Stimulated activated CD4-positive, alpha-beta T cell treated with anti-CD3 and anti-CD28 coated beads, Interleukin-2, amount 100 ng/mL, for 24 hours (primary cell): ENCODE data around the gene TPD52L1.
A peak's percentile ranks its signal among the peaks of the same experiment; 100 is the strongest.
"Not testable (repeated sequence)": the region's sequence is repeated elsewhere in the genome, so short reads cannot be mapped to it uniquely, and the experiment has no call there.

ENCODE experiments used
- DNase-seq, 2 donors: peaks; one replicate each; pipeline ENCODE4 v3.0.0-alpha.2; 2020

Gene TPD52L1

GRCh38 chr6:125274935-125275334 lies 121.4 kb downstream of the TPD52L1 start:
- DNase-seq: no peak

- no peak for DNase-seq
Measured at GRCh38 chr6:125275779-125276178, 122.2 kb downstream of the TPD52L1 start.

GRCh38 chr6:125277838-125278237 lies 124.3 kb downstream of the TPD52L1 start:
- no peak for DNase-seq

- DNase-seq: no peak
Measured at GRCh38 chr6:125279961-125280360, 126.4 kb downstream of the TPD52L1 start.

- DNase-seq: not testable (repeated sequence)
Measured at GRCh38 chr6:125280370-125281035, 126.9 kb downstream of the TPD52L1 start.

GRCh38 chr6:125282470-125282869 lies 128.9 kb downstream of the TPD52L1 start:
- not testable (repeated sequence) for DNase-seq

GRCh38 chr6:125285353-125285752 lies 131.8 kb downstream of the TPD52L1 start:
- no peak for DNase-seq

- no peak for DNase-seq
Measured at GRCh38 chr6:125285936-125286335, 132.4 kb downstream of the TPD52L1 start.

GRCh38 chr6:125287718-125288117 lies 134.1 kb downstream of the TPD52L1 start:
- DNase-seq: no peak

- DNase-seq: no peak
Measured at GRCh38 chr6:125293587-125293986, 140.0 kb downstream of the TPD52L1 start.

- no peak for DNase-seq
Measured at GRCh38 chr6:125294036-125294435, 140.5 kb downstream of the TPD52L1 start.

GRCh38 chr6:125294925-125295324 lies 141.4 kb downstream of the TPD52L1 start:
- no peak for DNase-seq

- no peak for DNase-seq
Measured at GRCh38 chr6:125296471-125296870, 142.9 kb downstream of the TPD52L1 start.

GRCh38 chr6:125299257-125299656 lies 145.7 kb downstream of the TPD52L1 start:
- DNase-seq: no peak

GRCh38 chr6:125300992-125301434 lies 147.4 kb downstream of the TPD52L1 start:
- no peak for DNase-seq

- DNase-seq: peak; percentile 53 to 68
Measured at GRCh38 chr6:125301435-125302391, 148.1 kb downstream of the TPD52L1 start, which contains the start of gene HDDC2. Gene HDDC2, minus strand, starts transcription at chr6:125301967. Its CDS starts 35 bp downstream, at chr6:125301932.

- no peak for DNase-seq
Measured at GRCh38 chr6:125302840-125303511, 149.4 kb downstream of the TPD52L1 start.

GRCh38 chr6:125303512-125303854 lies 149.9 kb downstream of the TPD52L1 start:
- DNase-seq: no peak

- no peak for DNase-seq
Measured at GRCh38 chr6:125304970-125305660, 151.5 kb downstream of the TPD52L1 start.

- DNase-seq: no peak
Measured at GRCh38 chr6:125306756-125307149, 153.2 kb downstream of the TPD52L1 start.

- no peak for DNase-seq
Measured at GRCh38 chr6:125307150-125307838, 153.7 kb downstream of the TPD52L1 start.
